Activated CD8-positive, alpha-beta memory T cell treated with anti-CD3 and anti-CD28 coated beads, Interleukin-2, amount 50 U/mL, for 1 hour (primary cell): Measurements from ENCODE around the gene PLA2G4D.
"Not testable (repeated sequence)": the region's sequence is repeated elsewhere in the genome, so short reads cannot be mapped to it uniquely, and the experiment has no call there.

ENCODE experiments used
- DNase-seq: peaks from one replicate; pipeline ENCODE4 v3.0.0-alpha.2; 2020; ENCODE audit errors: extremely low read depth

PLA2G4D gene

DNA sequence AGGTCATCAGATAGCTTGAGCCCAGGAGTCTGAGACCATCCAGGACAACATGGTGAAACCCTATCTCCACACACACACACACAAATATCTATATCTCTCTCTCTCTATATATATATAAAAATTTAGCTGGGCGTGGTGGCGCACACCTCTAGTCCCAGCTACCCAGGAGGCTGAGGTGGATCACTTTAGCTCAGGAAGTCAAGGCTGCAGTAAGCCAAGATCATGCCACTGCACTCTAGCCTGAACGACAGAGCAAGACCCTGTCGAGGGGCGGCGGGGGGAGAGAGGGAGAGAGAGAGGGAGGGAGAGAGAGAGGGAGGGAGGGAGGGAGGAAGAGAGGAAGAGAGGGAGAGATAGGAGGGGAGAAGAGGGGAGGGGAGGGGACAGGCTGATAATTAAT, 34.1 kb upstream of the PLA2G4D start:
- DNase-seq, result no peak

DNA sequence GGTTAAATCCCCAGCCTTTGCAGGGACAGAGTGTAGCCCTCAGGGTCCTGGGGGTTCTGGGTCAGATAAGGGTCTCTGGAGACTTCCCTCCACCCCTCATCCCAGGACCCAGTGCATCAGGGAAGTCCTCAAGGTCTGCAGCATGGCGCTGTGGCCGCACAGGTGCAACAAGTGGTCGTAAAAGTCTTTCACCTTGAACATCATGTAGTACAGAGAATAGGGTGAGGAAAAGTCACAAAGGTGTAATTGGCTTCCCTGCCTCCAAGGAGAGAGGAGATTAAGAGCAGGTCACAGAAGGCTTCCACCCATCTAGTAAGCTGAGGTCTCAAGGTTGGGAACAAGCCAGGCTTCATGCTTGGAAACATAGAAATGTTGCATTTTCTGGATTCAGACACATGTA, 29.2 kb upstream of the PLA2G4D start:
- DNase-seq, result no peak

DNA sequence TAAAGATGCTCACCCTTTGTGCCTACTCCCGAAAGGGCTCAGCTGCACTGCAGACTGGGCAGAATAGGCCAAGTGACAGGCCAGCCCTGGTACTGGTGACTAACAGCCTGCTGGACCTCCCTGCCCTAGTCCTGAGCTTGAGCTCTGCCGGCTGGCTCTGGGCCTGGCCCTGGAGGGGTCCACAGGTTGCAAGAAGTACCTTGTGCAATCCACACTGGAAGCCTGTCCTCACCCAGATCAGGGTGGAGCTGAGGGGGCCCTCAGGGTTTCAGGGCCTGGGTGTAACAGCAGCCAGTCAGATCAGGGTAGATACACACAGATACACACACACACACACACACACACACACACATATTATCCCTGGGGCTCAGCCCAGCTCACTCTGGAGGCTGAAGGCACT, 27.3 kb upstream of the PLA2G4D start:
- no peak for DNase-seq

DNA sequence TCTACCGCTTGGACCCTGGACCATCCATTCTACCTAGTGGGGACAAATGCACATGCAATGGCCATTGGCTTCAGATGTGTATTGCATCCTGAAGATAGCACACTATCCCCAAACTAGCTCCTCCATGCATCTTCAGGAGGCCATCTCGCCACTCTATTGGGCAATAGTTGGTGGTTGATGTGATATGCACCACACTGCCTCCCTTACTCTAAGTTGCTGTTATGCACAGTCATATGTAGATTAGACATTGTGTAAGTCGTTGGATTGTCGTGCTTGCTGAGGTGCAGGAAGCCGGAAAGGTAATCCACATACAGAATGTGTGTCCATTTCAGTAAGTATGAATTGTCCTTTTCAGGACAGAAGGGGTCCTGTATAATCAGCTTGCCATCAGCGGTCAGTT, 26.7 kb upstream of the PLA2G4D start:
- DNase-seq, result no peak

DNA sequence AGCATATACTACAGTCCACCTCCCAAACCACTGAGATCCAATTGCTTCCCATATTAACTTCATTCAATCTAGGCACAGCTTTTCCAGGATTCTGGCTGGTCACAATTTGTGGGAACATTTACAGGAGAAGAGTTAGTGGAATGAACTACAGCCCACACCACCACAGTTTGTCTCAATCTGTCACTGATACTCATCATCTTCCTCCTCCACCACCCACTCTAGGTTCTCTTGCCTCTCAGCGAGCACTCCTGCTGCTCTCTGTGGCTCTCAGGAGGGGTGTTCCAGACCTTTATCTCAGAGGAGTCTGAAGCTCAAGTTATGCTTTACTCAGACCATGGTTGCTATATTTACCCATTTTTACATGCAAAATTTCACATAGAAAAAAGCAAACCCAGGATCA, 25.9 kb upstream of the PLA2G4D start:
- no peak for DNase-seq

DNA sequence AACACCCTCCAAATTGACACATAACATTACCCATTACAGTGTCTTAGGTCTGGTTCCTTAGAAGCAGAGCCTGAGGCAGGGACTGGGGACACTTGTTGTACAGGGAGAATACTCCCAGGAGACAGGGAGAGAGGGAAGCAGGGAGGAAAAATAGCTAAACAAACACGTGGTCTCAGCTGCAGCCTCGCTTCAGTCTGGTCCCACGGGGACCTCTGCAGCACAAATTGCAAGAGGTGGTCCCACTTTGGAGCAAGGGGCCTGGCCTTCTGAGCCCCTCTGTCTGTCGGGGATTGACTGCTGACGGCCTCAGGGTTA, 25.0 kb upstream of the PLA2G4D start:
- no peak for DNase-seq

DNA sequence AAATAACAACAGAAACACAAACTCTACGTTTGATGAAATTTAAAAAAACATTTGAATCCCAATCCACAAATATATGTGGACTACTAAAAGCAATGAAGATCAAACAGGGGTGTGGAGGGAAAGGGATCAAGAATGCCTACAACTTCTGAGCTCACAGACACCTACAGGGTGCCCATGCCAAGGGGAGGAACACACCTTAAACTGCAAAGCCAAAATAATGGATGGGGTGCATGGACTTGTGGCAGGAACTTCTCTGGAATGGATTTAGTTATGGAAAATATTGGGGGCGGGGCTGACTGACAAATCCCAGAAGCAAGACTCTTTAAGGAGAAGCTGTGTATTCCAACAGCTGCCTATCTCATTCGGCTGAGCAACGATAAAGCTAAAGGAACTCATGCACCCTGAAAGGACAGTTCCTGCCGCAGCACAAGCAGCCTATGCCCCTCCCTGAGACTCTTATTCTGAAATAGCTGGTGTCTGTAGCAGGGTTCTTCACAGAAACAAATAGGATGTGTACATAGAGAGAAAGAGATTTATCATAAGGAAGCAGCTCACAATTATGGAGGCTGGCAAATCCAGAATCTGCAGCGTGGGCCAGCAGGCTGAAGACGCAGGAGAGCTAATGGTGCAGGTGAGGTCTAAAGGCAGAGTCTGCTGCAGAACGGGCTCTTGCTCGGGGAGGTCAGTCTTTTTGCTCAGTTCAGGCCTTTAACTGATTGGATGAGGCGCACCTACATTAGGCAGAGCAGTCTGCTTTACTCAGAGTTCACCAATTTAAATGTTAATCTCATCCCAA, 24.5 kb upstream of the PLA2G4D start:
- no peak for DNase-seq

DNA sequence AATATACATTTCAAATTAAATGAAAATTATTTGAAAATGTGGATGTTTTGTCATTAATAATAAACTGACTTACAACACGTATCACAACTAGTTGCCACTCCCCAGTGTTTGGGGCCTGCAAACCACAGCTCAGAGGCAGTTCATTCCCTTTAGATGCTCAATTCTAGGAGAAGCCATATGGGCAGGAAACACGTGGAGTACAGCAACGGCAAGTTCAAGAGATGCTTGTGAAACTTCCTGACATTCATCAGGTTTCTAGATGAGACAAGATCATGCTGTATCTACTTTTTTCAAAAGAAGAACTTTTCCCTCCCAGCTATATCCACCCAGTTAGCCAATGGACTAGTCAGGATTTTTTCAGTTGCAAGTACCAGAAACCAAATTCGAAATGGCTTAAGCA, 17.6 kb upstream of the PLA2G4D start:
- DNase-seq, result no peak

DNA sequence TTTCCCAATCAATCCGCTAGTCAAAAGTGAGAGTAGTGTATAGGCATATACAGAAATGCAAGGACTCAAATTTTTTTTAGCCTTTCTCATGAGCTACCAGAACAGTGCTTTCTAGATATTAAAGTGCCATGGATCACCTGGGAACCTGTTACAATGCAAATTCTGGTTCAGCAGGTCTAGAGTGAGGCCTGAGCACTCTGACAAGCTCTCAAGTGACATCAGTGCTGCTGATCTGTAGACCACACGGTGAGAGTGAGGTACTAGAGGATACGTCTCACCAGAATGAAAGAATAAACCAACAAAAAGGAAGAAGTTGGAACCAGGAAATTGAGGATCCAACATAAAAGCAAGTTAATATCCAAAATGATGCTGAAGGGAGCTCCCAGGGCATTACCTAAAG, 16.0 kb upstream of the PLA2G4D start:
- no peak for DNase-seq

DNA sequence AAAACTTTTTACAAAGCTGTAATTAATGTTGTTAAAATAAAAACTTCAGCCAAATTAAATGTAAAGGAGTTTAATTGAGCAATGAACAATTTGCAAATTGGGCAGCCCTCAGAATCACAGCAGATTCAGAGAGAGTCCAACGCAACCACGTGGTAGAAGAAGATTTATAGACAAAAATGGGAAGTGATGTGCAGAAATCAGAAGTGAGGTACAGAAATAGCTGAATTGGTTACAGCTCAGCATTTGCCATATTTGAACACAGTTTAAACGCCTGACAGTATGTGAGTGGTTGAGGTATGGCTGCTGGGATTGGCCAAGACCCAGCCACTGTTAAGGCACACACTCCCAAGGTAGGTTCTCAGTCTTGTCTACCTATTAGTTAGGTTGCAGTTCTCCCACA, 14.4 kb upstream of the PLA2G4D start:
- DNase-seq, result no peak

DNA sequence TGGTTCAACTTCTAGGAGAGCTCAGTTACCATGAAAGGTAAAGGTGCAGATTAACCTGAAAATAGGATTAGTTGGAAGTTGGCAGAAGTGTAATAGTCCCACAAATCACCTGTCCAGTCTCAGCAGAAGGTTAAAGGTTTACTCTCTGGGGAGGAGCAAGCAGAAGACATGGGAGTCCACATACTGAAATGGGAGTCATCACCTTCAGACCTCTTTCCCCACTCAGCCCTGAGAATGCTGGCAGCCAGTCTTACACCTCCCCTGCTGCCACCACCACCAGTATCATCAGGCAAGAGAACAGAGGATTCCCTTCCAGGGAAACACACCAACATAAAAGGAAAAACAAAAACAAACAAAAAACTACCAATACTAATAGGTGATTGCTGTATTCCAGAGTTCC, 13.8 kb upstream of the PLA2G4D start:
- no peak for DNase-seq

DNA sequence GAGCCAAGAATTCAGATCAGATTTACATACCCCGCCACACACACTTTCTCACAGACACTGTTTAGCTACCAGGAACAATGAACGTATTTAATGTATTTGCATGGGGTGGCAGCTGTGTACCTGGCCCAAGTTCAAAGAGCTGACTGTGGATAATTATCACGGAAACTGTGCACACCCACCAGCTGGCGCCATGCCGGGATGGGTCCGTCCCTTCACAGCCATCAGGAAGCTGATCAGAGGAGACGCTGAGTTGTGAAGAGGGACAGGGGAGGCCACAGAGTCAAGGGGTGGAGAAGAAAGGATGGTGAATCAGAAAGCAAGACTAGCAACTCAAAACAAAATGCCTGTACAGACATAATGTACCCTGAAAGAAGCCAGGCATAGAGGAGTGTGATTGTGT, 13.1 kb upstream of the PLA2G4D start:
- DNase-seq, result no peak

DNA sequence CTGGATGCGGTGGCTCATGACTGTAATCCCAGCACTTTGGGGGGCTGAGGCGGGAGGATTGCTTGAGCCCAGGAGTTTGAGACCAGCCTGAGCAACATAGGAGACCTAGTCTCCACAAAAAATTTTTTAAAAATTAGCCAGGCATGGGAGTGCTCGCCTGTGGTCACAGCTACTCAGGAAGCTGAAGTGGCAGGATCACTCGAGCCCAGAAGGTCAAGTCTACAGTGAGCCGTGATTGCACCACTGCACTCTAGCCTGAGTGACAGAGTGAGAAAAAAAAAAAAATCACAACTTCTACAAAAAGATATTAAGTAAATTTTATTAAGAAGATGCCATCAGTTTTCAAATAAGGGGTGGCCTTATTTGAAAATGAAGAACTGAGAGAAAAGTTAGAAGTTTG, 11.9 kb upstream of the PLA2G4D start:
- no peak for DNase-seq

DNA sequence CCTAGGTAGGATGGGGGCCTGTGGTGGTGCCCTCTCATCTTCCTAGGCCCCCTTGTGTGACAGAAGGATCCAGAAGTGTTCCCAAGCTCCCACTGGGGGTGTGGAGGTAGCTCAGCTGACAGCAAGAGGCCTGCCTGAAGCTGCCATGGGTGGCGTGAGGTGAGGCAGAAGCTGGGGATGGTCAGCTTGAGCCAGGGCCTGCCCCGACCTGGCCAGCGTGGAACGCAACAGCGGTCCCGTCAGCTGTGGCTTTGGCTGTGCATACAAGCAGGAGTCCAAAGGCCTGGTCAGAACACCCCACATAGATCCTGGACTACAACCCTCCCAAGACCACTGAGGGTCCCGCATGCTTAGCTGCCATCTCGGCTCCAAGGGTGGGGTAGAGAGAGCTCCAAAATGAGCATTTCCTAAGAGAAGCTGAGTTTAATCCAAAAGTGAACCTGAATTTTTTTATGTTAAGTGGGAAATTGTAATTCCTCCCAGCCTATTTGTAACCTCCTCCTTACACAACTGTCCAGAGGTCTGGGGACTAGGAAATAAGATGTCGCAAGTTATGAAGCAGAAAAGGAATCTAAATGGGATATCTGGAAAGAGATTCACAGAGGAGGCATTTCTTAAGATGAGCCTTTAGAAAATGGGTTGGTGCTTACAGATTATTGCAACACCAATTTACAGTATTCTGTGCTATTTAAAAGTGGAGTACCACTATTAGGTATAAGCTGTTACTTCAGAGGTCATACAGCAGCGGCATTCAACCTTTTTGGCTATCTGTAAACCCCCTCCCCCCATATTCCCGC, 9.9 kb upstream of the PLA2G4D start:
- DNase-seq, result no peak

DNA sequence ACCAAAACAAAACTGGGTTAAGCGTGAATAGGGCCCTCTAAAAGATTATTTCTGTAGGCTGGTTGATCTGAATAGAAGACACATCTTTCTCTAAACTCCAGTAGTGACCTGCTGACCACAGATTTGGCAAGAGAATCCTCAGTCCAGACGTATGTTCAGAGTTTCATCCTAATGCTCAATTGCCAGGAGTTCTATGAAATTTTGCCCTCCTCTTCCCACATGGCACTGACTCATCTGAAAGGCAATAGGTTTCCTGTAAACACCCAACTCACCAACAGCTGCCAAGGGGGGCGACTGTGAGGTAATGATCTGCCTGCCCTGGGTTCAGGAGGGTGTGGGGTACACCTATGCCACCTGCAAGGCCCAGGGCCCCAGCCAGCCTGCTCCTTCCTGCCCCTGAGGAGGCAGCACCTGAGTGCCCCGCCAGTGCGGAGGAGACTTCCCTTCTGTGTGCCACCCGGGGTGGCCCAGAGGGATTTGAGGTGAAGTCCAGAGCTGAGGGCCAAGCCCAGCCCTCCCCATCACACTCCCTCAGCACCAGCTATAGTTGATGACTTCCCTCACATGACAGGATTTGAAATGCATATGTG, 8.4 kb upstream of the PLA2G4D start:
- DNase-seq, result no peak

DNA sequence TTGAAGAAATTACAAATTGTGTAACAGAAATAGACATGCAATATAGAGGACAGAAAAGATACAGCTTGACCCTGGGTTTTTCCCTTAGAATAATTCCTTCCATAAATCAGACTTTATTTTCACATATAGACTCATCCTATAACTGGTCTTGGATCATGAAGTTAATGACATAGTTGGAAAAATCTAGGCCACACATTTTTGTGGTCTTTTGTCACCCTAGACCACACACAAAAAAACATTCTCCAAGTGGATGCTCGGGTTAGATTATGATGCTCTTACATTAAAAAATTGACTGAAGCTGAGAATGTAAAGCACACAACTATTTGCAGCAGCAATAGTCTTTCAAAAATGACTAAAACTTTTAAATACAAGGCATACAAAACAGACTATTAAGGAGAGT, 7.5 kb upstream of the PLA2G4D start:
- DNase-seq, result no peak

DNA sequence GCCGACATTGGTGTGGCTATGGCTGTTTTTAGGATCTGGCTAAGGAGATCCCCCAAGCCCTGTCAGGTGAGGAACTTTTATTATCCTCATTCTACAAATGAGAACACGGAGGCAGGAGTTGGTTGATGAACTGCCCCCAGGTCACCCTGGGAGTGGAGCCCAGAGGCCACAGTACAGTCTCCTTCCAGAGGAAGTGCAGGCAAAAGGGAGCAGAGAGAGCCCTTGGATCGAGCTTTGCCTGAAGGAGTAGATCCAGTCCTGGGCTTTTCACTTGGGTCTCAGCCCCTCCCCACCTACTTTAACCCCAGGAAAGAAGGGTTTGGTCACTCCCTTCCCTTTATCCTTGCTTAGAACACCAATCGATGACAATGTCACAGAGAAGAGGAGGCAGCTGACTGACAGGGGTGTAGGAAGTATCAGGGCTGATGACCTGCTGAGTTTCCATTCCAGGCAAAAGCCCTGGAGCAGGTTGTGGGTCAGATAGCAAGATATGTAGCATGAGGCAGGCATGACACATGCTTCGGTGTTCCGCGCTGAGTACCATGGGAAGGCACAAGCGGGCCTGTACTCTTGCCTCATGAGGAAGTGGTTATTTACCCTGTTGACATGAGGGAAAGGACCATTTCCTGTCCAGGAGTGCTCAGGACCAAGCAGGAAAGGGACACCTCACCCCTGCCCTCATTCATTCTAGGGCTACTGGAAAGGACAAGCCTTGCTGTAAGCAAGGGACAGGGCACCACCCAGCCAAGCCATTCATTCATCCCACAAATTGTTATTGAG, 5.8 kb upstream of the PLA2G4D start:
- DNase-seq, result no peak

DNA sequence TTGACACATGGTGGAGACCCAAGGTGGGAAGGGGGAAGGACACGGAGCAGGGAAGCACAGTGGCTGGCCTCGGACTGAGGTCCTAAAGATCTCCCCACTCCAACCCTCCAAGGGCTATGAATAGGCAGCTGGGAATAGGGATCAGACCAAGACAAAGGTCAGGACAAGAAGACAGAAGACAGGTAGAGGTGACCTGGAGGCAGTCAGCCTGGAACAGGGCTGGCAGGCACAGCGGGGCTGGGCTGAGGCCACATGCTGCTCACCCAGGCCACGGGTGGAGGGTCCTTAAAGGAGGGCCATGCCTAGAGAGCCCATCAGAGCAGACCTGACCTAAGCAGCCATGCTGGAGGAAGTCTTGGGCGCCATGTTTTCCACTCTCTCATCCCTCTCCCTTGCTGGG, 2.7 kb upstream of the PLA2G4D start:
- no peak for DNase-seq

DNA sequence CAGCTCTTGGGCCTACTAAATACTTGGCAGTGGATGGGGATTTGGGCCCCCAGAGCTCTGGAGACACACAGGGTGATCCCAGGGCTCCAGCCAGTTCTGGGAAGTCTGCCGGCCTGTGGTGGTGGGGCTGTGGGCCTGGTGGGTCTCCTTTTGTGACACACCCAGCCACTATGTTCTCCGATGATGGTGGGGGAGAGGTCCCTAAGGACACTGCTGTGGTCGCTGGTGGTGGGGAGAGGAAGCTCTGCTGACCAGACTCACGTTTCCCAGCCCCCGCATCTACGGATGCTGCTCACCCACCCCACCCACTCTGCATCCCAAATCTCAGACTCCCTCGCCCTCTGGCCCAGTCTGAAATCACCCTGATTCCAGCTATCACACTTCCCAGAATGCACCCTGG, 396 bp downstream of the PLA2G4D start:
- no peak for DNase-seq

DNA sequence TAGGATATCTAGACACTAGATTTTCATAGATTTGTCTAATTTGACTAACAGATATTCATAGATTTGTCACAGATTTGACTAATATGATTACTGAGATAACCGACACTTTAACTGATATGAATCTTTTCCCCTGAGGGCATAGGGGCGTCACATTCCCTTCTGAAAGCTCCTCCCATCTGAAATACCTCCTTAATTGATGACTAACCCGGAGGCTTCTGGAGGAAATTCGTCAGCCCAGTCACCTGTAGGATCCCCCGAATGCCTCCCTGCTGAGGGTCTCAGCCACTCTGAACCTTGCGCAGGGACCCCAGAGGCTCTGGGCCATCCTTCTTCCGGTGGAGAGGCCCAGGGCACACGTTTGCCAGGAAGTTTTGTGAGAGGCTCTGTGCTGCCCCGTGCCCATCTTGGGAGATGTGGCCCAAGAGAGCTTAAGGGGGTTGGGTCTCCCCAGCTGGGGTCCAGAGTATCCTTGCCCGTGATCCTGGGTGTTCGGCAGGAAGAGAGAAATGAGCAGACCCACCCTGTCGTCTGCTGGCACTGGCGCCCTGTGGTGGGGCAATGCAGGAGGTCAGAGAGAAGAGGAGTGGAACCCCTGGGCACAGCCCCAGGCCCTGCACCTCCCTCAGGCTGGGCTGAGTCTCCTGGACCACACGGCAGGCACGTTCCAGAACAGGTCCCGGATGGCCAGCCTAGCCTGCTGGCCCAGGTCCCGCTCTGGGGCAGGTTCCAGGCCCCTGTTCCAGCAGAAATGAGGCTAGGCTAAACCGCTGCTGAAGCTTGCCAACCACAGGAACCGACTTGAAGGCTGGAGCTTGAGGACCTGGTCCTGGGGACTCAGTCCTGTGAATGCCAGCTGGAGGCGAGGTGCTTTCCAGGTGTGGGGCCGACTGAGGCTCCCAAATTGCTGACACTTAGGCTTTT, 1.7 kb downstream of the PLA2G4D start:
- no peak for DNase-seq

DNA sequence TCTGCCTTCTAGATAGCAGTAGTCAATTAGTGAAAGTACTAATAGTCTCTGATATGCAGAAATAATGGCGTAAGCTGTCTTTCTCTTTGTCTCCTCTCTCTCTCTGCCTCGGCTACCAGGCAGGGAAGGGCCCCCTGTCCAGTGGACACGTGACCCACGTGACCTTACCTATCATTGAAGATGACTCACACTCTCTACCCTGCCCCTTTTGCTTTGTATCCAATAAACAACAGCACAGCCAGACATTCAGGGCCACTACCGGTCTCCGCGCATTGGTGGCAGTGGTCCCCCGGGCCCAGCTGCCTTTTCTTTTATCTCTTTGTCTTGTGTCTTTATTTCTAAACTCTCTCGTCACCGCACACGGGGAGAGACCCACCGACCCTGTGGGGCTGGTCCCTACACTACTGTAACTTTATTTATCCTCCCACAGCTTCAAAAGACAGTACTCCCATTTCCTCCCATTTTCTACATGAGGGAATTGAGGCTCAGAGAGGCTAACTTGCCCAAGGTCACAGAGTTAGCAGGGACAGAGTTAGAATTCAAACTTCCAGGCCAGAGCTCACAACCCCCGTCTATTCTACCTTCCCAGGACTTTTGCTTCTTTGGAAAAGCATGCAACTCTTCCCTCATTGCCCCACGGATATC, 2.5 kb downstream of the PLA2G4D start:
- not testable (repeated sequence) for DNase-seq
